ENCODE measurements around the gene SNRPF.

Gene SNRPF

DNA sequence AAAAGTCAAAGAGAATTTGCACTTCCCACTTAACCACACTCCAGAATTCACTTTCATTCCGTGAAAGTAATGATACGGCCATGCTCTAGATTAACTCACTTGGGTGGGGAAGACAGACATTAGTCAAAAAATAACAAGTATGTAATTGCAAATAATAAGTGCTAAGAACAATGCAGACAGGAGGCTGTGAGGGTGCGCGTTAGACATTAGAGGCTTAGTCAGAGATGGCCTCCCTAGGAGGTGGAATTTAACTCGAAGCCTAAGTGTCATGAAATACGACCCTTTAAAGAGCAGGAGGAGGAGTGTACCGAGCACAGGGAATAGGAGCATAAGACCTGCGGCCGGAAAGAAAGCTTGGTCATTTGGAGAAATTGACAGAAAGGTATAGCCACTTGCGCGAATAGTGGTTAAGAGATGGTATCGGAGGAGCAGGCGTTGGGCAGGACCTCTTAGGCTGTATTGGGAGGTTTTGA is 628 bp downstream of the SNRPF start:
- DNase-seq (ENCODE audit: low read depth in 2 of 3, low spot score in 2 of 3) = peak in 1 of 3 experiments; percentile 4

DNA sequence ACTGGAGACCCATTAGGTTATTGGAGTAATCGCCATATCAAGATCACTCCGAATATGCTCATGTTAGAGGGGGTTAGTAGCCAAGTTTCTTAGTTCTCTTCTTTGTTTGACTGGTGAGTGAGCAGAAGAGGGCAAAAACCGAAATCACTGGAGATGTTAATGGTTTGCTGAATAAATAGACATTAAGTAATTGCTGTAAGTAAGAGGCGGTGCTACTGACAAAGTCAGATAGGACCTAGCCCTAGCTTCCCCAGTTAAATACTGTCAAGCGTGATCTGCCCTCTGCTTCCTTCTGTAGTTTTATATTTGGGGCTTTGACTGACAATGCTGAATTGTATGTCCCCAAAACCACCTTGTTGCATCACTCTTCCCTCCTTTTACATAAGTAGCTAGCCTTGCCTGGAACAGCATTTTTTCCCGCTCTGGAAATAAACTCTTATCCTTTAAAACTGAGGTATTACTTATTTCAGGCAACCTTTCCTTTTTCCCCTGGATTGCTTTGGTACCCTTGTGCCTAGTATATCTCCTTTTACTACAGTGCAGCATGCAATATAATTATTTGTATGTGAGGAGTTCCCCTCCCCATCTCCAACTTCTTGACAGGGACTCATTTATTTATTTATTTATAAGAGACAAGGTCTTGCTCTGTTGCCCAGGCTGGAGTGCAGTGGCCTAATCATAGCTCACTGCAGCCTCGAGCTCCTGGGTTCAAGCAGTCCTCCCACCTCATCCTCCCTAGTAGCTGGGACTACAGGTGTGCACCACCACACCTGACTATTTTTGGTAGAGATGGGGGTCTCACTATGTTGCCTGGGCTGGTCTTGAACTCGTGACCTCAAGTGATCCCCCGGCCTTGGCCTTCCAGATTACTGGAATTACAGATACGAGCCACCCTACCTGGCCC is 1.4 kb downstream of the SNRPF start:
- DNase-seq (ENCODE audit: low read depth in 2 of 3, low spot score in 2 of 3) = no peak

DNA sequence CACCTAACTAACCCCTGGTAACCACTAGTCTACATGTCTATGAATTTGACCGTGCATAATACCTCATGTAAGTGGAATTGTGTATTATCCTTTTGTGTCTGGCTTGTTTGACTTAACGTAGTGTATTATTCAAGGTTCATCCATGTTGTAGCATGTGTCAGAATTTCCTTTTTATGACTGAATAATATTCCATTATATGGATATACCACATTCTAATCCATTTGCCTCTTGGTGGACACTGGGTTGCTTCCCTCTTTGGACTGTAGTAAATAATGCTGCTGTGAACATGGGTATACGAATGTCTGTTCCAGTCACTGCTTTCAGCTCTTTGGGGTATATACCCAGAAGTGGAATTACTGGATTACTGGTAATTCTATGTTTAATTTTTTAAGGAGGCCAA is 3.3 kb downstream of the SNRPF start:
- DNase-seq (ENCODE audit: low read depth in 2 of 3, low spot score in 2 of 3) = no peak

DNA sequence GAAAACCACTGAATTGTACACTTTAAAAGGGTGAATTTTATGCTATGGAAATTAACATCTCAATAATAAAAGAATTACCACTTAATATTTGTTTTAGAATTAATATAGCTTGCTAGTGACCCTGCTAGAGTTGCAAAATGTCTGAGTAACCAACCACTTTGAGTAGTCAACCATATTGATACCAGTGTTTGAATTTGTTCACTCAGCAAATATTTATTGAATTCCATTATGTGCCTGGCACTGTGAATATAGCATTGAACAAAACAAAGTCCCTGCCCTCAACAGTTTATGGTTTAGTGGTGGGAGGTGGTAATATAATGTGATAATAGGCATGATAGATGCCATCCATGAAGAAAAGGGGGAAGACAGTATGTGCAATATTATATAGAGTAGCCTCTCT is 4.6 kb downstream of the SNRPF start:
- no peak for DNase-seq (ENCODE audit: low read depth in 2 of 3, low spot score in 2 of 3)

DNA sequence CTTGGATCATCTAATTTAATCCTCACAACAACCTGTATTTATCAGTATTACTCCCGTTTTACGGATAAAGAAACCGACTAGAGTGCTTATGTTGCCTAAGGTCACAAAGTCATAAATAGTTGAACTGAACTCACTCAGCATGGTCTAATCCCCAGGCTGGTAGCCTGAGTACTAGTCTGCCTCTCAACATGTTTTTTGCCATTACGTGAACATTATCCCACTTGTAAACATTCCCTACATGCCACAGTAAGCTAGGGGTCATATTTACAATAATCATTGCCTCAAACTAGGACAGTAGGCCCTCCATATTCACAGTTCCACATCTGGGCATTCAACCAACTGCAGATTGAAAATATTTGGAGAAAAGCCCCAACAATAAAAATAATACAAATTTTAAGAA is 12.1 kb downstream of the SNRPF start:
- DNase-seq (ENCODE audit: low read depth in 2 of 3, low spot score in 2 of 3) = no peak

DNA sequence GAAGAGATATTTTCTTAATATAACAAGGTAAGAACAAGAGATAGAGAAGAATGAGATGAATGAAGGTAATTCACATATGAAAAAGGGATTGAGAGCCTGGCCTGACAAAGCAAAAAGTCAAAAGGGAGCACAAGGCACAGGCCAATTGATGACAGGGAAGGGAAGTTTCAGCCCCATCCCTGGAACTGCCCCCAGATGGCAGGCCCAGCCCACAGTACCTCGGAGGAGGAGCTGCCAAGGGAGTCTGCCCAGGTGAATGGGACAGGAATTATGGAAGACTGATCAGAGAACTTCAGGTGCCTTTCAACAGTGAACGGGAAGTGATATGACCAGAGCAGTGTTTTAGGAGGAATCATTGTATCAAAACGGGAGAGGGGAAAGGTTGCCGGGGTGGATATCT is 15.7 kb downstream of the SNRPF start:
- DNase-seq (ENCODE audit: low read depth in 2 of 3, low spot score in 2 of 3) = no peak

DNA sequence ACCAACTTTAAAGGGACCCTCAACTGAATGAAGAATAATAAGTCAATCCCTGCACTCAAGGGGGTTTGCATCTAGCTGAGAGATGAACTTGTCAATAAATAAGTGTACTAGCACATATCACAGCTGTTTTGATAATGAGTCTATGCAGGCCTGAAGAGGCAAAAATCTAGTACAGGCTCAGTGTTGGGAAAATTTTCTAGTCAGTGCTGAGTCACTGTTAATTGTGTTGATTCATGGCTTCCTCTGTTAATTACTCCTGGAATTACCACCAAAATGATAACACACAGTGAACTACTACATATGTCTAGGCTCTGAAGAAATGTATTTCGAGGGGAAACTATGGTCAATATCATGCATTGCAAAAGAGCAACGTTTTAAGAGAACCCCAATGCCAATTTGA is 18.9 kb downstream of the SNRPF start:
- no peak for DNase-seq (ENCODE audit: low read depth in 2 of 3, low spot score in 2 of 3)

DNA sequence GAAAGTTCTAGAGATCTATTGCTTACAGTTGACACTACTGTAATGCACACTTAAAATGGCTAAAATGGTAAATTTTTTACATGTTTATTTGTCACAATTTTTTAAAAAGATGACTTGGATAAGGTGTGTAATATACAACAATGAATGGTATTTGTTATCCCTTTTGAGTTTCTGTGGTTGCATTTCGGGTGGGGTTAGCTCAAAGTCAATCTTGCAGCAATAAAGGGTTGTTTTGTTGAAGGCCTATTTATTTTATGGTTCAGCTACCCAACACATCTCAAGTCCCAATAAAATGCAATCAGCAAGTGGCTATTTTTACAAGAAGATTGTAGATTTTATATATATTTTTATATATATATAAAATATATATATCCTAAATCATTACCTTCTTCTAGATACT is 22.1 kb downstream of the SNRPF start:
- DNase-seq (ENCODE audit: low read depth in 2 of 3, low spot score in 2 of 3) = no peak

DNA sequence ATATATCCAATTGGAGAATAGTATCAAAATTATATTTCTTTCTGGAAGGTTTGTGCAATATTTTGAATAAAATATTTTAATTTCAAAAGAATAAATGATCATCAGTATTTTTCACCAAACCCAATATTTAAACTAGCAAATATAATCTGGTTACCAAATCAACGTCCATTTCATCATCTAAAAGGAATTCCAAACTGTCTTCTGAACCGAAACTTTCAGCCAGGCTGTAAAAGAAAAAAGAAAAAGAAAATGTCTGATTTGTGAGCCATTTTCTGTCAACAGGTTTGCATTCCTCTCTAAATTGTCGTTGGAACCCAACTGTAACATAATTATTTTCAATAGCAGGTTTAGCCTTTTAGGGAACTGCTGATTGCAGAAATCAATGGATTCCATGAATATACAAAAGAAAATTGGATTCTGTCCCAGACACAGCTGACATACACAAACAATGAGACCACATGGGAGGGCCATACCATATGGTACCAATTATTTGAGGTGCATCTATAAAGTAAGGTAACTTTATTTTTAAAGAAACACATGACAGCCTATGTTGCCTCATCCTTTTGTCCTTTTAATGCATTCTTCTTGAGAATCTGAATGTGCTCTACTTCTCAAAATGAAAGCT is 22.7 kb downstream of the SNRPF start:
- DNase-seq (ENCODE audit: low read depth in 2 of 3, low spot score in 2 of 3) = no peak

DNA sequence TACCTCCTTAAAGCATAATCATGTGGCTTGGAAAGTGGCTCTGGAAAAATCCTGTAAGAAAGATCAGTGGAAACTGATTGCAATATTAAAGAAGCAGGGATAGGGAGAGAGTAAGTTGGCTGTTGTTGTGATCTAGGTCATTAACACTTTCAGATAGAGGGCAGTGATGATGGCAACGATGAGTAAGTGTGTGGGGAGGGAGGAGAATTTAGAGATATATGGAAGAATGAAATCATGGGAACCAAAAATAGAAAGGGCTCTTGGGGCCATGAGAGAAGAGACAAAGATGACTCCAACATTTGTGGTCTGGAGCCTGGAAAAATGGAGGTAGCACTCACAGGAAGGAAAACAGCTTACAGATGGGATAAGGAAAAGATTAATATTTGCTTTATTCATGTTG is 23.3 kb downstream of the SNRPF start:
- DNase-seq (ENCODE audit: low read depth in 2 of 3, low spot score in 2 of 3) = no peak

DNA sequence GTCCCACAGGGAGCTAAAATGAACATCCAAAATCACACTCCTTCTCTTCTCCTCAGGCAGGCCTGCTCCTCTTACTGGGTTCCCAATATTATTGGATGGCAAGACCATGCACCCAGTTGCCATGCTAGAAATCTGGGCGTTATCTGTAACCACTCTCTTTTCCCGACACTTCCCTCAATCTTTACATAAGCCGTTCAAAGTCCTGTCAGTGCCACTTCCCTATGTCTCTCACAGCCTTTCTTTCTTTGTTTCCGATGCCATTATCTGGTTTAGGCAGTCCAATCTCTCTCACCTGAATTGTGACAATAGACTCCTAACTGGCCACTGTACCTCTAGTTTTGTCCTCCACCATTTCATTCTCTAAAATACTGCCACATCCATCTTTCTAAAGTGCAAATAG is 24.1 kb downstream of the SNRPF start:
- no peak for DNase-seq (ENCODE audit: low read depth in 2 of 3, low spot score in 2 of 3)

DNA sequence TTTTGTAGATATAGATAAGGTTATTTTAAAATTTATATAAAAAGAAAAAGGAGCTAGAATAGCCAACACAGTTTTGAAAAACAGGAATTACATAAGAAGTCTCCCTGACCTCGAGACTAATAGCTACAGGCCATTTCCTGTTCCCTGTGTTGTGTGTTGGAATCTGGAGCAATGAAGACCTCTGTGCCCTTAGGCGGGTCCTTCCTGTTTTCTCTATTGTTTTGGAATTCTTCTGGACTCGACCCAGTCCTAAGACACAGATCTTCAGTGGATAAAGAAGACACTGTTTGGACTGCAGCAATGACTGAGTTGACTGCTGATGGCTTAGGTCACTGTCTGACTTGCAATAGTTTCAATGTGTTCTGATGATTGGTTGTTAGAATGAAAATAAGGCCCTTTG is 26.2 kb downstream of the SNRPF start:
- DNase-seq (ENCODE audit: low read depth in 2 of 3, low spot score in 2 of 3) = no peak

DNA sequence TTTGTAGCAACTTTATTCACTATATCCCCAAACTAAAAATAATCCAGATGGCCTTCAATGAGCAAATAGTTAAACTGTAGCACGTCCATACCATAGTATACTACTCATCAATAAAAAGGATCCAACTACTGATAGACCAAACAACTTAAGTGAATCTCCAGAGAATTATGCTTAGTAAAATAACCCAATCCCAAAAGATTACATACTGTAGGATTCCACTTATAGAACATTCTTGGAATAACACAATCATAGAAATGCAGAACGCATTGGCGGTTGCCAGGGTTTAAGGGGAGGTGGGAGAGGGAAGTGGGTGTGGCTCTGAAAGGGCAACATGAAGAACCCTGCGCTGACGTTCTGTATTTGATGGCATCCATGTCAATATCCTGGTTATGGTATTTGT is 28.6 kb downstream of the SNRPF start:
- no peak for DNase-seq (ENCODE audit: low read depth in 2 of 3, low spot score in 2 of 3)

DNA sequence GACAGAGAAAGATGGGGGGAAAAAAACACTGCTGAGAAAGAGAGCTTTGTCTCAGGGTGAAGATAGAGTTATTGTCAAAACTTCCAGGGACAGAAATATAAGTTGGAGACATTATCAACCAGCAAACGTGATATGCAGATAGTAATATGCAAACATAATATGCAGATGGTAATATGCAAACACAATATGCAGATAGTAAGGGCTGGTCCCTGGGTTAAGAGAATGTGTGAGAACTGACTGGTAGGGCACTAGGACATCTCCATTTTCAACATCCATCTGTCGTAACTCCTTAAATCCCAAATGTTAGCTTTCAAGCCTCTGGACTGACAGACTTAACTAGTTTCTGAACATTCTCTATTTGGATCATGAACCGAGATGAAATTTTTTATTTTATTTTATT is 32.2 kb downstream of the SNRPF start:
- no peak for DNase-seq (ENCODE audit: low read depth in 2 of 3, low spot score in 2 of 3)

DNA sequence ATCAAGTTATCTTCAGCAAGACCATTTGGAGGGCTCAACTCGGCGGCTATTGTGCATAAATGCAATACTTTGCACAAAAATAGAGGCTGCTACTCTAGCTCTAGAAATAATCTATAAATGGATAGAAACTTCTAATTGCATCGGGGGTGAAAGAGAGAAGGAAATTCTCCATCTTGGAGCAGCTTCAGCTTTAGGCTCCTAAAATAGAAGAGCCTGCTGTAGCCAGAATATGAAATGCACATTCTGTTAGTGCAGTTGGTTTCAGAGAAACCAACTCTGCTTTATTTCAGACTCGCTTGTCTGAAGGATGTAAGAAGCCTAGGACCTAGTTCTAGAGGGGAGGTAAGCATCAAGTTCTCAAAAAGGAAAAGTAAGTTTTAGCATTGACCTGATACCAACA is 38.1 kb downstream of the SNRPF start:
- DNase-seq (ENCODE audit: low read depth in 2 of 3, low spot score in 2 of 3) = no peak

DNA sequence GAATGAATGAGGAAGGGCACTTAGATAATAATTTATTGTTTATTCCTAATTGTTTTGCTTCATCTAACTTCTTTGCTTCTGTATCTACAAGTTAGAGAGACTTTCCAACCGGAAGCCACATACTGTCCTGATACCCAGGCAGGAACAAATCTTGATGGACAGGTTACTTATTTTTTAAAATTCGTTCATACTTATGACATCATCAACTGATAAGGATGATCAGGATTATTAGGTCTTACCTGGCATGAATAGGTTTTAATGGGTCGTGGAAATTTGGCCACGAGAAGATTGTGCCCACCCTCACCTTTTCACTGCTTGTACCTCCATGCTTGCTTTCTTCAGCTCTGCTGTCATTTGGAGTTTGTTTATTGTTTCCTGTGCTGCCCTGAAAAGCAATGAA is 39.3 kb downstream of the SNRPF start:
- no peak for DNase-seq (ENCODE audit: low read depth in 2 of 3, low spot score in 2 of 3)

DNA sequence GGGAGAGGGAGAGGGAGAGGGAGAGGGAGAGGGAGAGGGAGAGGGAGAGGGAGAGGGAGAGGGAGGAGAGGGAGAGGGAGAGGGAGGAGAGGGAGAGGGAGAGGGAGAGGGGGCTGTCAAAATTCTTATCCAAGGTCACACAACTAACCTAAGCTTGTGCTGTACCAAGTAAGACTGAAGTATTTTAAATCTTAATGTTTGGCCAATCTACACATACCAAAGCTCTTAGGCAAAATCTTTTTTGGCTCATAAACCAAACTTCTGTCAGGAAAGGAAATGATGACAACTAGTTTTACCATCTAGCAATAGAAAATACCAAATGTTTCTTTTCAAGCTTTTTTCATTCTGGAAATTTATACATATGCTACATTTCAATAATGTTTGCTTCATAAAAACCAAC is 49.8 kb downstream of the SNRPF start:
- no peak for DNase-seq (ENCODE audit: low read depth in 2 of 3, low spot score in 2 of 3)

DNA sequence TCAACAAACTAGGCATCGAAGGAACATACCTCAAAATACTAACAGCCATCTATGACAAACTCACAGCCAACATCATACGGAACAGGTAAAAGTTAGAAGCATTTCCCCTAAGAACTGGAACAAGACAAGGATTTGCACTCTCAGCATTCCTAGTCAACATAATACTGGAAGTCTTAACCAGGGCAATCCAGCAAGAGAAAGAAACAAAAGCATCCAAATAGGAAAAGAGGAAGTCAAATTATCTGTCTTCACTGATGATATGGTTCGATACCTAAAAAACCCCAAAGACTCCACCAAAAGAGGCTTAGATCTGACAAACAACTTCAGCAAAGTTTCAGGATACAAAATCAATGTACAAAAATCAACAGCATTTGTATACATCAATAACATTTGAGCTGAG is 51.1 kb downstream of the SNRPF start:
- no peak for DNase-seq (ENCODE audit: low read depth in 2 of 3, low spot score in 2 of 3)
